Measurements from ENCODE around the gene ABI3BP.

The ABI3BP gene

GRCh38 chr3:100775226-100775625 lies 218.0 kb downstream of the ABI3BP start:
- DNase-seq (ENCODE audit: low read depth), result no peak

- DNase-seq (ENCODE audit: low read depth), result no peak
Measured at GRCh38 chr3:100769693-100770092, 223.5 kb downstream of the ABI3BP start.

GRCh38 chr3:100766069-100766468 lies 227.2 kb downstream of the ABI3BP start:
- no peak for DNase-seq (ENCODE audit: low read depth)

GRCh38 chr3:100765437-100765975 lies 227.7 kb downstream of the ABI3BP start:
- DNase-seq (ENCODE audit: low read depth), result no peak

- DNase-seq (ENCODE audit: low read depth), result no peak
Measured at GRCh38 chr3:100761951-100762350, 231.3 kb downstream of the ABI3BP start.

- DNase-seq (ENCODE audit: low read depth), result no peak
Measured at GRCh38 chr3:100761211-100761942, 231.8 kb downstream of the ABI3BP start.

- DNase-seq (ENCODE audit: low read depth), result no peak
Measured at GRCh38 chr3:100760377-100760776, 232.8 kb downstream of the ABI3BP start.

GRCh38 chr3:100759950-100760349 lies 233.3 kb downstream of the ABI3BP start:
- no peak for DNase-seq (ENCODE audit: low read depth)

- DNase-seq (ENCODE audit: low read depth), result no peak
Measured at GRCh38 chr3:100759159-100759558, 234.1 kb downstream of the ABI3BP start.

- DNase-seq (ENCODE audit: low read depth), result no peak
Measured at GRCh38 chr3:100756441-100756840, 236.8 kb downstream of the ABI3BP start.

GRCh38 chr3:100754563-100755334 lies 238.5 kb downstream of the ABI3BP start:
- DNase-seq (ENCODE audit: low read depth), result no peak

GRCh38 chr3:100753846-100754245 lies 239.4 kb downstream of the ABI3BP start:
- no peak for DNase-seq (ENCODE audit: low read depth)

- no peak for DNase-seq (ENCODE audit: low read depth)
Measured at GRCh38 chr3:100748967-100749366, 244.3 kb downstream of the ABI3BP start.

GRCh38 chr3:100748220-100748619 lies 245.0 kb downstream of the ABI3BP start:
- DNase-seq (ENCODE audit: low read depth), result no peak

- no peak for DNase-seq (ENCODE audit: low read depth)
Measured at GRCh38 chr3:100746092-100746491, 247.1 kb downstream of the ABI3BP start.

GRCh38 chr3:100745617-100746016 lies 247.6 kb downstream of the ABI3BP start:
- no peak for DNase-seq (ENCODE audit: low read depth)

GRCh38 chr3:100744671-100745070 lies 248.6 kb downstream of the ABI3BP start:
- no peak for DNase-seq (ENCODE audit: low read depth)

- no peak for DNase-seq (ENCODE audit: low read depth)
Measured at GRCh38 chr3:100743535-100743934, 249.7 kb downstream of the ABI3BP start.

GRCh38 chr3:100740207-100740606 lies 253.0 kb downstream of the ABI3BP start:
- no peak for DNase-seq (ENCODE audit: low read depth)

- no peak for DNase-seq (ENCODE audit: low read depth)
Measured at GRCh38 chr3:100737334-100737733, 255.9 kb downstream of the ABI3BP start.

- no peak for DNase-seq (ENCODE audit: low read depth)
Measured at GRCh38 chr3:100732435-100732834, 260.8 kb downstream of the ABI3BP start.

GRCh38 chr3:100730524-100730923 lies 262.7 kb downstream of the ABI3BP start:
- no peak for DNase-seq (ENCODE audit: low read depth)

GRCh38 chr3:100726706-100727105 lies 266.5 kb downstream of the ABI3BP start:
- no peak for DNase-seq (ENCODE audit: low read depth)
